Liver (tissue), 9 donors: Measurements from ENCODE around the gene MAGI1. TPM values are rescaled to one million over a fixed set of nuclear protein-coding genes. Genes with fewer than 3 reads are reported as not detected.

Source experiments
- DNase-seq: peaks from one replicate; pipeline ENCODE4 v3.0.0-alpha.2; 2017; ENCODE audit warnings: low spot score
- H3K27ac ChIP-seq, 2 donors: one replicate each; pipeline ENCODE4 v1.7.0; 2013; ENCODE audit warnings: inconsistent platforms in 2 of 2, low read length in 2 of 2, control low read depth in 1 of 2, low read depth in 1 of 2, mild to moderate bottlenecking in 1 of 2
- H3K27me3 ChIP-seq, 4 donors: one replicate each; pipeline versions ENCODE4 v1.6.1 to v1.7.0; 2013; ENCODE audit warnings: low read length in 3 of 4, inconsistent platforms in 1 of 4, mild to moderate bottlenecking in 1 of 4, moderate library complexity in 1 of 4; ENCODE audit not compliant: control insufficient read depth in 4 of 4, insufficient read depth in 4 of 4
- H3K36me3 ChIP-seq, 4 donors: one replicate each; pipeline versions ENCODE4 v1.6.1 to v1.7.0; 2013; ENCODE audit warnings: low read length in 3 of 4, mild to moderate bottlenecking in 3 of 4, low read depth in 1 of 4, moderate library complexity in 1 of 4; ENCODE audit not compliant: control insufficient read depth in 4 of 4, insufficient read depth in 3 of 4
- H3K4me1 ChIP-seq, 4 donors: one replicate each; pipeline versions ENCODE4 v1.6.1 to v1.7.0; 2013; ENCODE audit warnings: low read length in 3 of 4, mild to moderate bottlenecking in 3 of 4, moderate library complexity in 1 of 4; ENCODE audit not compliant: control insufficient read depth in 4 of 4, insufficient read depth in 4 of 4
- H3K4me3 ChIP-seq, 3 donors: one replicate each; pipeline versions ENCODE4 v1.6.1 to v1.7.0; 2013; ENCODE audit warnings: low read length in 3 of 3, control low read depth in 1 of 3, low read depth in 1 of 3, mild to moderate bottlenecking in 1 of 3
- H3K9ac ChIP-seq, 2 donors: one replicate each; pipeline ENCODE4 v1.7.0; 2013; ENCODE audit warnings: low read length in 2 of 2, mild to moderate bottlenecking in 2 of 2, moderate library complexity in 2 of 2, control low read depth in 1 of 2, low read depth in 1 of 2
- H3K9me3 ChIP-seq, 4 donors: one replicate each; pipeline versions ENCODE4 v1.6.1 to v1.7.0; 2013; ENCODE audit warnings: low read length in 3 of 4; ENCODE audit not compliant: control insufficient read depth in 4 of 4
- ATF3 ChIP-seq: IDR thresholded peaks from 2 replicates; pipeline ENCODE4 v1.6.1; 2016; ENCODE audit warnings: antibody characterized with exemption
- CTCF ChIP-seq: fragments of 150-350 bp; IDR thresholded peaks from 2 replicates; pipeline ENCODE4 v1.5.1; 2017; ENCODE audit warnings: improper control_type of control experiment, low read depth, low read length; ENCODE audit not compliant: missing input control
- EGR1 ChIP-seq, 2 donors: IDR thresholded peaks; 2 replicates each; pipeline ENCODE4 v1.6.1; 2016 to 2018; ENCODE audit warnings: antibody characterized with exemption in 2 of 2, low read depth in 2 of 2
- FOXA1 ChIP-seq: IDR thresholded peaks from 2 replicates; pipeline ENCODE4 v1.6.1; 2016; ENCODE audit warnings: antibody characterized with exemption
- FOXA2 ChIP-seq: IDR thresholded peaks from 2 replicates; pipeline ENCODE4 v1.6.1; 2016; ENCODE audit warnings: antibody characterized with exemption
- GABPA ChIP-seq, 2 donors: IDR thresholded peaks in 1 of 2; conservative IDR thresholded peaks in 1 of 2; 2 replicates each; pipeline ENCODE4 v1.6.1; 2016; ENCODE audit warnings: antibody characterized with exemption in 2 of 2, mild to moderate bottlenecking in 1 of 2, moderate library complexity in 1 of 2
- HNF4A ChIP-seq, 2 donors: conservative IDR thresholded peaks; 2 replicates each; pipeline ENCODE4 v1.6.1; 2016; ENCODE audit warnings: antibody characterized with exemption in 2 of 2, mild to moderate bottlenecking in 2 of 2
- HNF4G ChIP-seq: IDR thresholded peaks from 2 replicates; pipeline ENCODE4 v1.6.1; 2016; ENCODE audit warnings: antibody characterized with exemption
- JUND ChIP-seq, 2 donors: IDR thresholded peaks; 2 replicates each; pipeline ENCODE4 v1.6.1; 2016; ENCODE audit warnings: antibody characterized with exemption in 2 of 2
- NR2F2 ChIP-seq: IDR thresholded peaks from 2 replicates; pipeline ENCODE4 v1.6.1; 2016; ENCODE audit warnings: antibody characterized with exemption
- RAD21 ChIP-seq, 2 donors: IDR thresholded peaks; 2 replicates each; pipeline ENCODE4 v1.6.1; 2016; ENCODE audit warnings: antibody characterized with exemption in 2 of 2, mild to moderate bottlenecking in 2 of 2
- RXRA ChIP-seq, 2 donors: IDR thresholded peaks; 2 replicates each; pipeline ENCODE4 v1.6.1; 2017 to 2018; ENCODE audit warnings: antibody characterized with exemption in 2 of 2, mild to moderate bottlenecking in 1 of 2
- TAF1 ChIP-seq: conservative IDR thresholded peaks from 2 replicates; pipeline ENCODE4 v1.6.1; 2016; ENCODE audit warnings: antibody characterized with exemption, mild to moderate bottlenecking
- YY1 ChIP-seq: IDR thresholded peaks from 2 replicates; pipeline ENCODE4 v1.6.1; 2016; ENCODE audit warnings: antibody characterized with exemption, mild to moderate bottlenecking
- WGBS: extraction: QIAGEN DNeasy Blood & Tissue Kit; methylation state at CpG from one replicate; pipeline ENCODE4 v1.1.7; 2013; 5-methylcytosine and 5-hydroxymethylcytosine counted together
- polyA plus RNA-seq, 2 donors: library from polyadenylated mRNA; stranded (reverse) in 1 of 2; unstranded in 1 of 2; fragments of 200-250 nt in 1 of 2; fragments of >200 nt in 1 of 2; fragmentation: Nextera tagmentation in 1 of 2; extraction: Ambion mirVana in 1 of 2; gene quantifications; one replicate each; pipeline versions ENCODE4 v1.2.1 to v1.2.3, GENCODE V29; 2013 to 2015
- total RNA-seq, 2 donors: library from RNA; depleted of rRNA; stranded (reverse); fragments of >200 nt; gene quantifications; one replicate each; pipeline ENCODE4 v1.2.3, GENCODE V29; 2014
- TF ChIP-seq, protein P1 (sequence below): IDR thresholded peaks from 2 replicates; pipeline ENCODE4 v1.6.1; 2016; ENCODE audit warnings: antibody characterized with exemption
- TF ChIP-seq, protein P2 (sequence below): IDR thresholded peaks from 2 replicates; pipeline ENCODE4 v1.6.1; 2016; ENCODE audit warnings: antibody characterized with exemption, mild to moderate bottlenecking
- TF ChIP-seq, protein P3 (sequence below): IDR thresholded peaks from 2 replicates; pipeline ENCODE4 v1.6.1; 2016; ENCODE audit warnings: antibody characterized with exemption
- donor health status: healthy.
- donor health status: healthy.
- donor health status: healthy.
- donor health status: healthy.
- donor health status: healthy.

MAGI1 gene
- total and polyA plus RNA-seq, 4 donors: 9.6 to 68.8 (median 14.0) TPM

DNA sequence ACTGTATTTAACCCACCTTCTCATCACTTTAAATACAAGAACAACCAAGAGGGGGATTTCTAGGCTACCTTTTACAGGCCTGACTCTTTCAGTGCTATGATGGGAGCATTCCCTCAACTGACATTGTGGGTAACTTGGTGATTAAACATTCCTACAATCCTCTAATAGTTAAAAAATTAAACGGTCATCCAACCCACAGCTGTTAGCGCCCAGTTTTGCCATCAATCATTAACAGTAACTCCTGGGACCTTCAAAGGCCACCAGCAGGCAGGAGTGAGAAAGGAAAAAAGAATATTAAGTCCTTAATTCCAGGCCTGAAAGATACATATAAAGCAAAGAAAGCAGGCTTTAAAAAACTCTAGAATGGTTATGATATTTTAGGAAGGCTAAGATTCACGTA lies 512.1 kb downstream of the MAGI1 start:
- no peak for DNase-seq
- Histone ChIP-seq H3K27me3 (no peaks in the 10 kb centered on the region), H3K9ac (no peak overlapping the region), H3K36me3 (no peaks in the 10 kb centered on the region), H3K9me3 (no peaks in the 10 kb centered on the region), H3K27ac (no peak overlapping the region), H3K4me3 (no peak overlapping the region), H3K4me1 (no peaks in the 10 kb centered on the region)
- 73% methylated on average over 3 of the region's 3 CpGs for WGBS
- TF ChIP-seq FOXA1 (no peak), NR2F2 (no peak)

GRCh38 chr3:65524584-65524983 lies 514.1 kb downstream of the MAGI1 start:
- Histone ChIP-seq H3K27me3 (no peaks in the 10 kb centered on the region), H3K4me1 (no peaks in the 10 kb centered on the region), H3K4me3 (no peak overlapping the region), H3K36me3 (no peaks in the 10 kb centered on the region), H3K9ac (no peak overlapping the region), H3K9me3 (no peaks in the 10 kb centered on the region), H3K27ac (no peak overlapping the region)
- DNase-seq: no peak
- TF ChIP-seq, protein P1, sequence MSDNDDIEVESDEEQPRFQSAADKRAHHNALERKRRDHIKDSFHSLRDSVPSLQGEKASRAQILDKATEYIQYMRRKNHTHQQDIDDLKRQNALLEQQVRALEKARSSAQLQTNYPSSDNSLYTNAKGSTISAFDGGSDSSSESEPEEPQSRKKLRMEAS: no peak
- TF ChIP-seq CTCF (no peak), HNF4A (conservative IDR thresholded peaks at IDR 0.05) (no peak), RXRA (IDR thresholded peaks at IDR 0.05) (no peak), YY1 (no peak), RAD21 (IDR thresholded peaks at IDR 0.05) (no peak), GABPA (IDR thresholded peaks at IDR 0.05 in 1 of 2, conservative IDR thresholded peaks at IDR 0.05 in 1 of 2) (no peak), JUND (IDR thresholded peaks at IDR 0.05) (no peak), HNF4G (no peak), FOXA2 (no peak), FOXA1 (no peak), EGR1 (IDR thresholded peaks at IDR 0.05; ENCODE audit: low read depth in 2 of 2) (no peak), ATF3 (no peak), NR2F2 (no peak), TAF1 (no peak)
- TF ChIP-seq, protein P2, sequence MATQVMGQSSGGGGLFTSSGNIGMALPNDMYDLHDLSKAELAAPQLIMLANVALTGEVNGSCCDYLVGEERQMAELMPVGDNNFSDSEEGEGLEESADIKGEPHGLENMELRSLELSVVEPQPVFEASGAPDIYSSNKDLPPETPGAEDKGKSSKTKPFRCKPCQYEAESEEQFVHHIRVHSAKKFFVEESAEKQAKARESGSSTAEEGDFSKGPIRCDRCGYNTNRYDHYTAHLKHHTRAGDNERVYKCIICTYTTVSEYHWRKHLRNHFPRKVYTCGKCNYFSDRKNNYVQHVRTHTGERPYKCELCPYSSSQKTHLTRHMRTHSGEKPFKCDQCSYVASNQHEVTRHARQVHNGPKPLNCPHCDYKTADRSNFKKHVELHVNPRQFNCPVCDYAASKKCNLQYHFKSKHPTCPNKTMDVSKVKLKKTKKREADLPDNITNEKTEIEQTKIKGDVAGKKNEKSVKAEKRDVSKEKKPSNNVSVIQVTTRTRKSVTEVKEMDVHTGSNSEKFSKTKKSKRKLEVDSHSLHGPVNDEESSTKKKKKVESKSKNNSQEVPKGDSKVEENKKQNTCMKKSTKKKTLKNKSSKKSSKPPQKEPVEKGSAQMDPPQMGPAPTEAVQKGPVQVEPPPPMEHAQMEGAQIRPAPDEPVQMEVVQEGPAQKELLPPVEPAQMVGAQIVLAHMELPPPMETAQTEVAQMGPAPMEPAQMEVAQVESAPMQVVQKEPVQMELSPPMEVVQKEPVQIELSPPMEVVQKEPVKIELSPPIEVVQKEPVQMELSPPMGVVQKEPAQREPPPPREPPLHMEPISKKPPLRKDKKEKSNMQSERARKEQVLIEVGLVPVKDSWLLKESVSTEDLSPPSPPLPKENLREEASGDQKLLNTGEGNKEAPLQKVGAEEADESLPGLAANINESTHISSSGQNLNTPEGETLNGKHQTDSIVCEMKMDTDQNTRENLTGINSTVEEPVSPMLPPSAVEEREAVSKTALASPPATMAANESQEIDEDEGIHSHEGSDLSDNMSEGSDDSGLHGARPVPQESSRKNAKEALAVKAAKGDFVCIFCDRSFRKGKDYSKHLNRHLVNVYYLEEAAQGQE: no peak
- TF ChIP-seq, protein P3, sequence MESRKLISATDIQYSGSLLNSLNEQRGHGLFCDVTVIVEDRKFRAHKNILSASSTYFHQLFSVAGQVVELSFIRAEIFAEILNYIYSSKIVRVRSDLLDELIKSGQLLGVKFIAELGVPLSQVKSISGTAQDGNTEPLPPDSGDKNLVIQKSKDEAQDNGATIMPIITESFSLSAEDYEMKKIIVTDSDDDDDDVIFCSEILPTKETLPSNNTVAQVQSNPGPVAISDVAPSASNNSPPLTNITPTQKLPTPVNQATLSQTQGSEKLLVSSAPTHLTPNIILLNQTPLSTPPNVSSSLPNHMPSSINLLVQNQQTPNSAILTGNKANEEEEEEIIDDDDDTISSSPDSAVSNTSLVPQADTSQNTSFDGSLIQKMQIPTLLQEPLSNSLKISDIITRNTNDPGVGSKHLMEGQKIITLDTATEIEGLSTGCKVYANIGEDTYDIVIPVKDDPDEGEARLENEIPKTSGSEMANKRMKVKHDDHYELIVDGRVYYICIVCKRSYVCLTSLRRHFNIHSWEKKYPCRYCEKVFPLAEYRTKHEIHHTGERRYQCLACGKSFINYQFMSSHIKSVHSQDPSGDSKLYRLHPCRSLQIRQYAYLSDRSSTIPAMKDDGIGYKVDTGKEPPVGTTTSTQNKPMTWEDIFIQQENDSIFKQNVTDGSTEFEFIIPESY: no peak
- WGBS: 92% methylated on average over 4 of the region's 4 CpGs
